H54 (cell line): ENCODE measurements around the gene CREBRF.
"Not testable (repeated sequence)": the region's sequence is repeated elsewhere in the genome, so short reads cannot be mapped to it uniquely, and the experiment has no call there.

ENCODE experiments used
- DNase-seq: peaks from one replicate; pipeline ENCODE4 v3.0.0; 2011; ENCODE audit warnings: low spot score, mixed read lengths; ENCODE audit not compliant: insufficient read length
- FAIRE-seq: peaks from 3 replicates; lab custom pipeline; 2011; peaks lifted over from hg19 to GRCh38; lab: Jason Lieb, UNC
- POLR2A ChIP-seq: IDR thresholded peaks from 2 replicates; pipeline ENCODE4 v1.6.1; 2011; ENCODE audit warnings: low read depth, mild to moderate bottlenecking, low read length

CREBRF gene

GRCh38 chr5:173089581-173089980, 33.4 kb downstream of the CREBRF start:
- no peak for TF ChIP-seq POLR2A
- FAIRE-seq (no peak), DNase-seq (no peak)

DNA sequence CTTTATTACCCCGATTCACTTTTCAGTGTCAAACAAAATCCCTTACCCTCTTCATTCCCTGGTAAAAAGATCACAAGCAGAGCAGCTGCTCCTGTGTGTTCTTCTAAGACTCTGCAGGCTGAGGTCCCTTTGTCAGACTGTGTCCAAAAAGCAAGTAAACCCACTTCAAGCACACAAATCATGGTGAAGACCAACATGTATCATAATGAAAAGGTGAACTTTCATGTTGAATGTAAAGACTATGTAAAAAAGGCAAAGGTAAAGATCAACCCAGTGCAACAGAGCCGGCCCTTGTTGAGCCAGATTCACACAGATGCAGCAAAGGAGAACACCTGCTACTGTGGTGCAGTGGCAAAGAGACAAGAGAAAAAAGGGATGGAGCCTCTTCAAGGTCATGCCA, 34.5 kb downstream of the CREBRF start:
- FAIRE-seq (no peak), DNase-seq (no peak)
- no peak for TF ChIP-seq POLR2A

DNA sequence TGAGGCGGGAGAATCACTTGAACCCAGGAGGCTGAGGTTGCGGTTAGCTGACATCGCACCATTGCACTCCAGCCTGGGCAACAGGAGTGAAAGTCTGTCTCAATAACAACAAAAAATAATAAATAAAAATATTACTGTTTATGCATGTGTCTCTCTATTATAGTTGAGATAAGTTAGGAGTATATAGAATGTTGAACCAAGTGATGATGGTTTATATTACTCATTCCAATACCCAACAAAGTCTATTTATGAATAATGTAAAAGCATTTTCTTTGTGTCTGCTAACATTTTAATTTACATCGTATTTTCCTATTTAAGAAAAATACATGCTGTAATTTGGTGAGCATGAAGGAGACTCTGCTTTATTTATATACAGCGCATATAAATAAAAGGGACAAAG, 35.8 kb downstream of the CREBRF start:
- FAIRE-seq = no peak
- TF ChIP-seq POLR2A = no peak
- DNase-seq = no peak

- FAIRE-seq = peak; percentile 30
- TF ChIP-seq POLR2A = no peak
- DNase-seq = no peak
Observed at GRCh38 chr5:173093606-173094005, 37.5 kb downstream of the CREBRF start.

- DNase-seq (no peak), FAIRE-seq (peak; percentile 89)
- TF ChIP-seq POLR2A = no peak
Observed at GRCh38 chr5:173094012-173094661, 38.0 kb downstream of the CREBRF start.

- no peak for TF ChIP-seq POLR2A
- FAIRE-seq (no peak), DNase-seq (no peak)
Observed at GRCh38 chr5:173098787-173099186, 42.6 kb downstream of the CREBRF start.

GRCh38 chr5:173099461-173099860, 43.3 kb downstream of the CREBRF start:
- no peak for DNase-seq
- TF ChIP-seq POLR2A = no peak
- no peak for FAIRE-seq

DNA sequence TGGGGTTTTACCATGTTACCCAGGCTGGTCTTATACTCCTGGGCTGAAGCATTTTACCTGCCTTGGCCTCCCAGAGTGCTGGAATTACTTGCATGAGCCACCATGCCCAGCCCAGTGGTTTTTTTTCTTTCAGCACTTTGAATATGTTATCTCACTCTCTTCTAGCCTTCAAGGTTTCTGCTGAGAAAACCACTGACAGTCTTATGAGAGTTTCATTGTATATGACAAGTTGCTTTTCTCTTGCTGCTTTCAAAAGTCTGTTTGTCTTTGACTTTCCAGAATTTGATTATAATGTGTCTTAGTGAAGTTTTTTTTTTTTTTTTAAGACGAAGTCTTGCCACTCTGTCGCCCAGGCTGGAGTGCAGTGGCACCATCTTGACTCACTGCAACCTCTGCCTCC, 45.1 kb downstream of the CREBRF start:
- no peak for TF ChIP-seq POLR2A
- no peak for FAIRE-seq
- no peak for DNase-seq

DNA sequence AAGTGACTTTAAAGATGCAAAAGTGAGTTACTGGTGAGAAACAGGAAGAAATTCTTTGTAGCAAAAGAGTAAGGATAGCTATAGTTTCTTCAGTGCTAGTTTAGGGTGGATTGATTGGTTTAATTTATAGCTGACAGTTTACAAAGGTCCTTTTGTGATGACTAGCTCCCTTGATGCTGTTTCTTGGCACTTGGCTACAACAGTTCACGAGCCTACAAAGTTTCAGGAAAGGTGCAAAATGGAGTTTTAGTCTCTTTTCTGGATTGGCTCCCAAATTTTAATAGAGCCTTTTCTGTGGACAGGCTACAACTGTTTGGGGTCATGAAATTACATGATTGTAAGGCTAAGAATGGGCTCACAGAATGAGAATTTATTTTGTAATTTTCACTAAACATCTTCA, 47.3 kb downstream of the CREBRF start:
- FAIRE-seq = no peak
- no peak for DNase-seq
- TF ChIP-seq POLR2A = no peak

GRCh38 chr5:173108914-173109313, 52.8 kb downstream of the CREBRF start:
- no peak for TF ChIP-seq POLR2A
- no peak for FAIRE-seq
- no peak for DNase-seq

DNA sequence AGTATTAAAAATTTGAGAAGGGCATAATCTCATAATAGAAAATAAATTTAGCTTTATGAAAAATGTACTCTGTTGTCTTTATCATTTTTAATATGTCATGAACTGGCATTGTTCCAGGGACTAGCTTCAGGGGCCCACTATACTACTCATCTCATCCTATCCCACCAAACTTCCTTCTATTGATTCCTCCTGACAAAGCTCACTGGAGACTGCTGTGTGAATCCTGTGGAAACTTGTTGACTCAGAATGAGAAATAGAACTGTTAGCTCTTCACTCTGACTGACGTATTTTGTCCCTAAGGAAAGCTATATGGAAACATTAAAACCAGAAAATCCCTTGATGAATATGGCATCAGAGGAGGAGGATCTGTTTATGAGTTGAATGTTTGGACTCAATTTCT, 58.4 kb downstream of the CREBRF start:
- TF ChIP-seq POLR2A = no peak
- no peak for FAIRE-seq
- no peak for DNase-seq

DNA sequence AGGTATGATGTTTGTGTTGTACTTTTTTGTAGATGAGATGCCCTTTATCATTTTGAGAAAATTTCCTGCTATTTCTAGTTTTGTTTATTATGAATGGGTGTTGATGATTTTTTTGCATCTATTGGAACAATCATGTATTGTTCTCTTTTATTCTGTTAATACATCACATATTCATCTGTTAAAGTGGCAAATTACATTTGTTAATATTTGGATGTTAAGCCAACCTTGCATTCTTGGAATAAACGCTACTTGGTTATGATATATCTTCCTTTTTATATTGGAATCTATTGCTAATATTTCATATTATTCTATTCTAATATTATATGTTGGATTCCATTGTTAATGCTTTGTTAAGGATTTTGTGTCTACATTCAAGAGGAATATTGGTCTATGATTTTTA, 63.6 kb downstream of the CREBRF start:
- no peak for FAIRE-seq
- DNase-seq = no peak
- TF ChIP-seq POLR2A = no peak

- no peak for DNase-seq
- no peak for TF ChIP-seq POLR2A
- FAIRE-seq = no peak
Observed at GRCh38 chr5:173123416-173123815, 67.3 kb downstream of the CREBRF start.

DNA sequence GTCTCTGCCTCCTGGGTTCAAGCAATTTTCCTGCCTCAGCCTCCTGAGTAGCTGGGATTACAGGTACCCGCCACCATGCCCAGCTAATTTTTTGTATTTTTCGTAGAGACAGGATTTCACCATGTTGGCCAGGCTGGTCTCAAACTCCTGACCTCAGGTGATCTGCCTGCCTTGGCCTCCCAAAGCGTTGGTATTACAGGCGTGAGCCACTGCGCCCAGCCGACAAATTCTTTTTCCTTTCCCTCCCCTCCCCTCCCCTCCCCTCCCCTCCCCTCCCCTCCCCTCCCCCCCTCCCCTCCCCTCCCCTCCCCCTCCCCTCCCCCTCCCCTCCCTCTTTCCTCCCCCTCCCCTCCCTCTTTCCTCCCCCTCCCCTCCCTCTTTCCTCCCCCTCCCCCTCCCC, 76.0 kb downstream of the CREBRF start:
- DNase-seq, FAIRE-seq: not testable (repeated sequence)

GRCh38 chr5:173138707-173139106, 82.6 kb downstream of the CREBRF start:
- DNase-seq (no peak), FAIRE-seq (no peak)
- no peak for TF ChIP-seq POLR2A

- no peak for TF ChIP-seq POLR2A
- no peak for FAIRE-seq
- DNase-seq = no peak
Observed at GRCh38 chr5:173139631-173140030, 83.5 kb downstream of the CREBRF start.

DNA sequence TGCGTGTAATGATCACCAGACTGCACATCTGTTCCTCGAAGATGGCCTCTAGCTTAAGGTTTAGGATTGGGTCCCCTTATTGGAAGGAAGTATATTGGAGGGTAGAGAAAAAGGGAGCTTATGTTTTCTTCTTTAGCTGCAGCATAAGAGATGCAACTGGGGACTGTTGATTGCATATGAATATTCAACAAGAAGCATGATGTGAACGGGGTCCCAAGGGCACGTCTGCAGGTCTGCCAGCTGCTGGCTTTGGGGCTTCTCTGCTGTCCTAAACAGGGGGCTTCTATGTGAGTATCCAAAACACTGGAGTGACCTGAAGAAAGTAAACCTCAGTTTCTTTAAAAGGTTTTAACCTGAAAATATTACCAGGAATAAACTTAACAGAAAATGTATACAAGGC, 84.6 kb downstream of the CREBRF start:
- TF ChIP-seq POLR2A = no peak
- no peak for FAIRE-seq
- DNase-seq = no peak
